CD4-positive, alpha-beta T cell treated with Interleukin-2 at 100 ng/mL for 4 hours (primary cell): ENCODE data around the gene MAEA.
A peak's percentile ranks its signal among the peaks of the same experiment; 100 is the strongest.

Experiments used
- DNase-seq: peaks from one replicate; pipeline ENCODE4 v3.0.0-alpha.2; 2020; ENCODE audit warnings: low spot score

Gene MAEA

DNA sequence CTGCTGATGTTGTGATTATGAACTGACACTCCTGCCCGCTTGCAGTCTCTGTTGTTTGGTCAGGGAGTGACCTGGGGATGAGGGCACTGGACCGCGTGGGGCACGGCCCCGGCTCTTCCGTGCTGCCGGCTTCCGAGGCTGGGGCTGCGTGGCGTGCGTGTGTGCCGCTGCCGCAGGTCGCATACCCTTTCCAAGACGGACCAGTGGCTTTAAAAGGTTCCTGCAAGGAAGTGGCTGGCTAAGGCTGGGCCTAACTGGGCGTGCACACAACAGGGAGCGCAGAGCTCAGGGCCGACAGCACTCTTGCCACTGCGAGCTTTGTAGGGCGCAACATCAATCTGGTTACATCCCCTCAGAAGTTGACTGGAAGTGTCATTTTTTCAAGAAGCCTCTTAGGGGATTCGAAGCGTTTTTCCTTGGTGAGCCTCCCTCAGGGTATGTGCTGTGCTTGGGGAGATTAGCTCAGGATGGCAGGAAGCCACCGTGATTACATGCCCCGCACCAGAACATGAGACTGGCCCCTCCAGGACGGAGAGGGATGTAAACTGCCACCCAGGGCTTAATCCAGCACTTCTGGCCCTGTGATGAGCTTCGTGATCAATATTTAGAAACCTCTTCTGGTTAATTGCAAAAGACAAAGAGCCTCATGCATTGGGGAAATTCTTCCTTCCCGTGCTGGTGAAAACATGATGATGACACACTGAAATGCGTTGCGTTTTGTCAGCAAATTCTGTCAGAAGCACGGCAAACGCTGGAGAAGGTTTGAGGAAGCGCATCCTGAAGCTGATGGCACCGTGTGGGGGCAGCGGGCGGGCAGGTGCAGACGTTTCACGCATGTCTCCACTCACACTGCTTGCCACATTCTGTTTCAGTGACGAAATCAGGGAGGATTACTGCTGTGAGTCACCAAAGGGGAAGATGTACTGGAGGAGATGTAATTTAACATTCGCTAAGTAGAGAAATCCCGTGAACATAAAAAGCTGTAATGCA is 11.1 kb downstream of the MAEA start:
- peak; percentile 17 for DNase-seq

DNA sequence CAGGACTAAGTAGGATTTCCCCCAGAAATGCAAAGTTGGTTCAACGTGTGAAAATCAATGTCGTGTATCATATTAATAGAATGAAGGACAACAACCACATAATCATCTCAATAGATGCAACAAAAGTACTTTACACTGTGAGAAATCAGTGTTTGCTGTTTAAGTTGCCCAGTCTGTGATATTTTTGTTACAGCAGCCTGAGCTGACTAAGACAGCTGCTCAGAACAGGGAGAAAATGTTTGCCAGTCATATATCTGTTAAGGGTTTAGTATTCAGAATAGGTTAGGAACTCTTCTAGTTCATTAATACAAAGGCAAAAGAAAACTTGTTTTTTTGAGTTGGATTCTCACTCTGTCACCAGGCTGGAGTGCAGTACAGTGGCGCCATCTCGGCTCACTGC is 12.5 kb downstream of the MAEA start:
- DNase-seq: no peak

DNA sequence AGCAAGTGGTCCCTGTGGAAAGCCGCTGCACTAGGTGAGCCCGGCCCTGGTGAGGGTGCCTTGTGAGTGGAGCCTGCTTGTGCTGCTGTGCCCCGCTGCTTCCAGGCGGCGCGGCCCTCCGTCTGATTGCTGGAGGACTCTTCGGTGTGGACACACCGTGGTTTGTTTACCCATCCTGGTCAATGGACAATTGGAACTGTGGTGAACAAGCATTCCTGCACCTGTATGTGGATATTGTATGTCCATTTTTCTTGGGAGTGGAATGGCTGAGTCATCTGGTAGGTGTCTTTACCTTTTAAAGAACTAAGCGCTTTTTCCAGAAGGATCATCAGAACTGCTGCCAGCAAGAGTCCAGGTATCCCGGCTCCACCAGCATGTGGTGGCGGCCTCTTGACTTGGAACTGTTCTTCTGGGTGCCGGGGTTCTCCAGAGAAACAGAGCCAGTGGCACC is 15.6 kb downstream of the MAEA start:
- no peak for DNase-seq

DNA sequence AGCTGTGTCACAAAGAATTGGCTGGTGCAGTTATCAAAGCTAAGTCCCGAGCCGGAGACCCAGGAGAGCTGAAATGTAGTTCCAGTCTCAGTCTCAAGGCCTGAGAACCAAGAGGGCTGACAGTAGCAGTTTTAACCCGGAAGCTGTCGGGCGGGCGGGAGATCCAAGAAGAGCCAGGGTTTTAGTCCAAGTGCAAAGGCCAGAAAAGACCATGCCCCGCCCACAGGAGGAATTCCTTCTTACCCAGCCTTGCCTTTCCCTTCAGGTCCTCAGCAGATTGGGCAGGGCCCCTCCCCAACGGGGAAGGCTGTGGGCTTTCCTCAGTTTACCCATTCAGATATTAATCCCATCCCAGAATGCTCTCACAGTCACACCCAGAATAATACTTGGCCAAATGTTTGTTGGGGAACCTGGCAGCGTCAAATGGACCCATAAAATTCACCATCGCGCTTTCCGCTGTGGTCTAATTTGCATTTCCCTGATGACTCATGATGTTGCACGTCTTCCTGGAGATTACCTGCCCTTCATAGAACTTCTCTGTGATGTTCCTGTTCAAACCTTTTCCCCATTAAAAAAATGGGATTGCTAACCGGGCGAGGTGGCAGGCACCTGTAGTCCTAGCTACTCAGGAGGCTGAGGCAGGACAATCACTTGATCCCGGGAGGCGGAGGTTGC is 16.2 kb downstream of the MAEA start:
- DNase-seq: peak; percentile 46

DNA sequence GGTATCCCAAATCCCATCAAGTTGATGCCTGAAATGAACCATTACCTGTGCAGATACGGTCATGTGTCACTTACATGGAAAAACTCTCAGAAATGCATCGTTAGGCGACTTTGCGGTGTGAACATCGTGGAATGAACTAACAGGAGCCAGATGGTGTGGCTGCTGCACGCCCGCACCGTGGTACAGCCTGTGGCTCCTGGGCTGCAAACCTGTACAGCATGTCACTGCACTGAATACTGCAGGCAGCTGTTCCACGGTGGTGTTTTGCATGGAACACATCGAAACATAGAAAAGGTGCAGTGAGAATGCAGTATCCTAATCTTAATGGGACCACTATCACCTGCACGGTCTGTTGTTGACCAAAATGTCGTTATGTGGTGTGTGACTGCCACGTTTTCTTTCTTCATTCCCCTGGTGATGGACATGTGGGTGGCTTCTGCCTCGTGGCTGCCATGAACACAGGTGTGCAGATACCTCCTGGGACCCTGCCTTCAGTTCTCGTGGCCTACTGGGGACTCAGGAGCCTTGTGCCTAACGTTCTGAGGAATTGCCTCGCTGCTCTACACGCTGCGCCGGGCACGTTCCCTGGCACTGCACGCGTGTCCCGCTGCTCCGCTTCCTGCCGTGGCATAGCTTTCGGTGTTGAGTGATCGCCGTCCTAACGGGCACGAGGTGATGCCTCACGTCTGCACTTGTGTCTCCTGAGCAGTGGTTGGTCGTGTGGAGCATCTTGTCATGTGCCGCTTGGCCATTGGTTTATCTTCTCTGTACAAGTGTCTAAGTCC is 18.5 kb downstream of the MAEA start:
- no peak for DNase-seq

DNA sequence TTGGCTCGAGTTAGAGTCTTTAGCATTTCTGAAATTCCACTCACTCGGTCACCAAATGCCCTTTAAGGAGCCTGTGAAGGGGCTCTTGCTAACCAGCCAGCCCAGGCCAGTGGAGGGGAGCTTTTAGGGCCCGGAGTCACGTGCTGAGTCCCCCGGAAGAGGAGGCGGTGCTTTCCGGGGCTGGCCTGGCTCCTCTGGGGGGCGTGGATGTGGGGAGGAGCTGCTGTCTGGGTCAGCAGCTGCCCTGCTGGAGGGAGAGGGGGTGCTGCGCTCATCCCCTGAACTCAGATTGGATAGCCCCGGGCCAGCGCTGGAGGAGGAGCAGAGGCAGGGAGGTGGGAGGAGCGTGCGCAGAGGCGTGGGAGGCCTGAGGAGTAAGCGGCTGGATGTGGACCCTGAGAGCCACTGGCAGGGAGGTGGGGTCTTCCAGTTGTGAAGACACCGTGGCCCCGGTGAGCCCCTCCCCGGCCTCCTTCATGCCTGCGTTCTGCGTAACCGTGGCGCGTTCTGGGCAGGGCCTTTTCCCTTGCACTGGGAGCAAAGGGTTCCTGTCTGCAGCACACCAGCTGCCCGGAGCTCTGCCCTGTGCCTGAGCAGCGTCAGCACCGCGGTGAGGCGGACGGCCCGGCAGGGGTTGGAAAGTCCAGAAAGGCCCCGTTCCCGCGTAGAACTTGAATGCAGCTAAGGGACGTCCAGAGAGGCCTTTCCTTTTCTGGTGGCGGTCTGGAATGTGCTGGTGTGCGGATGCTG is 19.7 kb downstream of the MAEA start:
- DNase-seq: peak; percentile 49

DNA sequence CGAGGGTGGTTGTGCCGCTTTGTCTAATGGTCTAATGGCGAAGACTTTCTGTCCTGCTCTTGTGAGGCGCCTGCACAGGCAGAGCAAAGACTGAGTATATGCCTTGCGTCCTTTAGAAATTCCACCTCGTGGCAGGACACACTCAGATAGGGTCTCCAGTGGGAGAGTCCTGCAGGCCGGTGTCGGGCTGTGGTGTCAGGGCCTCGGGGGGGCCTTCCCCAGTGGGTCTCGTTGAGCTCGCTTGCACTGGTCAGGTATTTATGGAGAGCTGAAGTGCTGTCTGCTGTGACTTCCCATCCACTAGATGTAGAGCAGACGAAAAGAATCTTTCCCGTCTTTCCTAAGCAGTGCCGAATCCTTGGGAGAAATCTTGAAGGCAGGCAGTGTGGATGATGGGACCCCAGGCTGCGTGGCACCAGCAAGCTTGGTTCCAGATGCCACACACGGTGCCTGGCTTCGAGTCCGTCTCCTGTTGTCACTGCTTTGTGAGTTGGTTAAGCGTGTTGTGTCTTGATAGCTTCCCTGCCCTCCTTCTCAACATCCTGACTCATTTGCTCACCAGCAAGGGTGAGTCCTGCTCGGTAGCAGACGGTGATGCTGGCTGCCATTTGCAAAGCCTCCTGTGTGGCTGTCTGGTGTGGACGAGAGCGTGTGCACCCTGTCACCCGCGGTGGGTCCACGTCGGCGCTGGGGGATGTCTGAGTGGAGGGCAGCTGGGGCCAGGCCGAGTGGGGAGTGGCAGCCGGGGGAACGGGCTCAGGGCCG is 20.5 kb downstream of the MAEA start:
- no peak for DNase-seq

DNA sequence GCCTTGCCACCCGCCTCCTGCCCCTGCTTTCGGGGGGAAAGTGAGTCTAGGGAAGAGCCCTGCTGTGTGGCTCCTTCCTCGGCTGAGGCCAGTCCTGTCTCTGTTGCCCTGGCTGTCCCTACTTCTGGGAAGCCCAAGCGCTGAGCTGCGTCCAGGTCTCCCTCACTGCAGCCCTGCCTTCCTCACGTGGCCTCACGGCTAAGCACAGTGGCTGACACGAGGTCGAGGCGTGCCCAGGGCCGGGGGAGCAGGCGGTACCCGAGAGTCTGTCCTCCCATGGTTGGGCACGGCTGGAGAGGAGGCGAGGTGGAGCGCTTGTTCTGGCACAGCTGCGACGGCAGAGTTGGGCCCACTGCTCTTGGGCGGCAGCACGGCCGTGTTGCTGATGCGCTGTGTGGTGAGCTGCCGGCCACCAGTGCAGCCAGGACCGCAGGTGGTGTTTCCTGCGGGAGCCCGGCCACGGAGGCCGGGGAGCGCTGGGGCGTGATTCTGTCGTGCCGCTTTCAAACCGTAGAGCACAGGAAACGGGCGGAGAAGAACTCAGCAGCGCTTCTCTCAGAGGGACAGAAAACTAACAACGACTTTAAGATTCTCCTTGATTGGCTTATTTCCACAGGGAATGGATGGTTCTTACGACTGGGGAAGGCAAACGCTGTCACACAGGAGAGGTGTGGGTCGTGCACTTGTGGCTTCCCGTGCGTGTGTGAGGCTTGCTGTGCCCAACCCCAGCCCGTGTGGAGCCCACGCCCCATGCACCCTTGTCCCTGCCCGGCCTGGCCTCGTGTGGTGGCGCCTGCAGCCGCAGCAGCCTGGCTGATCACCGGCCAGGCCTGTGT is 21.3 kb downstream of the MAEA start:
- no peak for DNase-seq

DNA sequence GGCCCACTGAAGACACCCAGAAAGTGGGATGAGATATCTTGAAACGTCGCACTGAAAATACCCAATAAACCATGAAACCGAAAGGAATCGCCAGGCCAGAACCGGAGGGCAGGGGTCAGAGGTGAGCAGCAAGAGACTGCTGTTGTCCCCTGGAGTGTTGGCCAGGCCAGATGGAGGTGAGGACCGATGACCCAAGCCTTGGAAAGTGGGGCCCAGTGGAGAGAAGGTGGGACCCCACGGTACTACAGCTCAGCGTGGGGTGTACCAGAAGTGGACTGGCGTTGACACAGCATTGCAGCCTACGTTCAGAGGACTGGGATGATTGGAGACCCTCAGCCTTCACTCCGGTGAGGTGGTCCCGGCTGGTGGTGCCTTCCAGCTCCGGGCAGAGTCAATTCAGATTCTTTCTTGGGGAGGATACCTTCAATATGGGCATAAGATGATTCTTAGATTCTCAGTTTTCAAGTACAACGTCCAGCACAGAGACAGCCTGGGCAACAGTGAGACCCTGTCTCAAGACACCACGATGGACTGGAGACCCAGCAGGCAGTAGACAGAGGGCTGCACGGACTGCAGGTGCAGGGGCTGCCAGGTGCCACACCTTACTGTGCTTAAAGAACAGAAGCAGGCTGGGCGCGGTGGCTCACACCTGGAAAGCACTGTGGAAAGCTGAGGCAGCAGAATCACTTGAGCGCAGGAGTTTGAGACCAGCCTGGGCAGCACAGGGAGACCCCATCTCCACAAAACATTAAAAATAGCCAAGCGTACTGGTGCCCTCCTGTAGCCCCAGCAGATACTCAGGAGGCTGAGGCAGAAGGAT is 23.3 kb downstream of the MAEA start:
- DNase-seq: no peak

DNA sequence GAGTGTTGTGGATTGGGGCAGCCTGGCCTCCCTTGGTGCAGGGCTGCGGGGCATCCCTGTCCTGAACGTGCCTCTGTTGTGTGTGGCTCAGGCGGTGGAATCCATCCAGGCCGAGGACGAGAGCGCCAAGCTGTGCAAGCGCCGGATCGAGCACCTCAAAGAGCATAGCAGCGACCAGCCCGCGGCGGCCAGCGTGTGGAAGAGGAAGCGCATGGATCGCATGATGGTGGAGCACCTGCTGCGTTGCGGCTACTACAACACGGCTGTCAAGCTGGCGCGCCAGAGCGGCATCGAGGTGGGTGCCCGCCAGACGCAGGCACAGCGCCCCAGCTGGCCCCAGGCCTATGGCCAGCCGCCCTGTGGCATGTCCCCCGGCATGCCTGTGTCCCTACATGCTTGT is 25.6 kb downstream of the MAEA start:
- no peak for DNase-seq

DNA sequence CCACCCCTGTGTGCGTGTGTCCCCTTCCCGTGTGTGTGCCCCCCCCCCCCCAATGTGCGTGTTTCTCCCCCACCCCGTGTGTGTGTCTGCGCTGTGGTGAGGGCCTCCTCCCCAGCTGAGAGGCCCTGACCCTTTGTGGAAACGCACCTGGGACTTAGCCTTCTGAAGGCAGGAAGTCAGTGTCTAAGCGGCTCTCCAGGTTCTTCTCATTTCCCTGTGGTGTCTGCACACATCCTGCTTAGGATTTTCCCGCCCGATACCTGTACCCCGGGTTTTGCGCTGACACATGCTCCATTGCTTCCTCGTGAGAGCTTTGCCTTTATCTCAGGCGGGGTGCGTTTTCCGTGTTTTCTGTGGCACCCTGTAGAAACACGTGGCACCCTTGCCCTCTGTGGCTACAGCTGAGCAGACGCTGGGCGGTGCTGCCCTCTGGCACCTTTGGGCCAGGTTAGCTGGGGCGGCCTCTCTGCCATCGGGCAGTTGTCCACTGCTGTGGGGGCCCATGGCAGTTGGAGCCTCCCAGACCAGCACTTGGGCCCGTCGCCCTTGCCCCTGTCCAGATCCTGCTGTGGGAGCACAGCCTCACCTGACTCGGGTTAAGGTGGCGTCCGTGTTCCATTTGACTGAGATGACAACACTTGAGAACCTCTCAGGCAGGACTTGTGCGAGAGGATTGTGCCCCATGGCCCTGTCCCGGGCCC is 26.3 kb downstream of the MAEA start:
- DNase-seq: no peak

DNA sequence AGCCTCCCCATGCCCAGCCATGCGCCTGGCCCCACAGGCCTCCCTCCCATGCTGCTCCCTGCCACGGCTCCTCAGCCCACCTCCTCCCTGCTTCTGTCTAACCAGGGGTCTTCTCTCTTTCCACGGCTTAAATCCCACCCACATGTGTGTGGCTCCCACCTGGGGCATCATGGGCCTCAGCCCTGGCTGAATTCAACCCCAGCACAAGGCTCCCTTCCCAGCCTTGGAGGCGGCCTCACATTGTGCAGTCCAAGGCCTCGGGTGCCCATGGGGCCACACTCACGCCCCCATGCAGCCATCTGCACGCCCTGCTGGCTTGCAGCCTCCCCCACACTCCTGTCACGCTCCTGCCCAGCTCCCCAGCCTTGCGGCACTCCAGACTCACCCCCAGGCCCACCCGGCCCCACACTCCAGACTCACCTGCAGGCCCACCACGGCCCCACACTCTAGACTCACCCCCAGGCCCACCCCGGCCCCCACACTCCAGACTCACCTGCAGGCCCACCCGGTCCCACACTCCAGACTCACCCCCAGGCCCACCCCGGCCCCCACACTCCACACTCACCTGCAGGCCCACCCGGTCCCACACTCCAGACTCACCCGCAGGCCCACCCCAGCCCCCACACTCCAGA is 27.0 kb downstream of the MAEA start:
- no peak for DNase-seq

DNA sequence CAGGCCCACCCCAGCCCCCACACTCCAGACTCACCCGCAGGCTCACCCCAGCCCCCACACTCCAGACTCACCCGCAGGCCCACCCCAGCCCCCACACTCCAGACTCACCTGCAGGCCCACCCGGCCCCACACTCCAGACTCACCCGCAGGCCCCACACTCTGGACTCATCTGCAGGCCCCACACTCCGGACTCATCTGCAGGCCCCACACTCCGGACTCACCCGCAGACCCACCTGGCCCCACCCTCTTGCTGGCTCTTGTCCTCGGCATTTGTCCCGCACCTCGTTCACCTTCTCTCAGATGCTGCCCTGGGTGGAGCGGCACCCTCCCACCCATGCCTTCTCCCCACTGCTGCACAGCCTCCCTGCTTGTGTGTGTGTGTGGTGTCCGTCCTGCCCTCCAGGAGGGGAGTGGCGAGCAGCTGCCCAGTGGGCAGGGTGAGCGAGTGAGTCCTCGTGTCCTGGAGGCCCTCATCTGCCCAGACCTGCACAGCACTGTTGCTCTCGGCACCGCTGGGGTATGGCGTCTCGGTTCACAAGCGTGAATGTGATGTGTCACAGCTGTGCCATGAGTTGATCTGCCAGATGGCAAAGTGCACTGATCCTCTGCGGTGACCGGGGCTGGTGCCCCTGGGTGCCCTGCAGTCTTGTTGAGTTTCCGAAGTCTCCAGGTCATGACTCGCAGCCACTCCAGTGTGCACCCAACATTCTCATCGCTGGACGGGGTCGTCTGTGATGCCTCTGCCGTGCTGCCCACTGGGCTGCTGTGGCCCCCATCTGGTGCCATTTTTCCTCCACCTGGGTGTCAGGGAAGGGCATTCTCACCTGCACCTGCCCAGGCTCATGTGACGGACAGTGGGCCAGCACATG is 27.7 kb downstream of the MAEA start:
- no peak for DNase-seq

DNA sequence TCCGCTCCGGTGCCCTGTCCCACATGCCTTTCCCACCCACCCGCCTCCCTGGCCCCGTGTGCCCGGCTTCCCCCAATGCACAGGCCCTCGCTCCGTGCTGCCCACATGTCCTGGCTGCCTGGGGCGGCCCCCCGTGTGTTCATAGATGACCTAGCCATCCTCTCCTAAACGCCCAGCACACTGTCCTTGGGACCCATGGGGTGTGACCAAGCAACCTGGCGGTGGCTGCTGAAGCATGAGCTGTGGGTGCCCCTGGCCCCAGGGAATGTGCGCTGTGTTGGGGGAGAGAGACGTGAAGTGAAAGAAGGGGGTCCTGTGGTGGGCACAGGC is 28.3 kb downstream of the MAEA start:
- no peak for DNase-seq

DNA sequence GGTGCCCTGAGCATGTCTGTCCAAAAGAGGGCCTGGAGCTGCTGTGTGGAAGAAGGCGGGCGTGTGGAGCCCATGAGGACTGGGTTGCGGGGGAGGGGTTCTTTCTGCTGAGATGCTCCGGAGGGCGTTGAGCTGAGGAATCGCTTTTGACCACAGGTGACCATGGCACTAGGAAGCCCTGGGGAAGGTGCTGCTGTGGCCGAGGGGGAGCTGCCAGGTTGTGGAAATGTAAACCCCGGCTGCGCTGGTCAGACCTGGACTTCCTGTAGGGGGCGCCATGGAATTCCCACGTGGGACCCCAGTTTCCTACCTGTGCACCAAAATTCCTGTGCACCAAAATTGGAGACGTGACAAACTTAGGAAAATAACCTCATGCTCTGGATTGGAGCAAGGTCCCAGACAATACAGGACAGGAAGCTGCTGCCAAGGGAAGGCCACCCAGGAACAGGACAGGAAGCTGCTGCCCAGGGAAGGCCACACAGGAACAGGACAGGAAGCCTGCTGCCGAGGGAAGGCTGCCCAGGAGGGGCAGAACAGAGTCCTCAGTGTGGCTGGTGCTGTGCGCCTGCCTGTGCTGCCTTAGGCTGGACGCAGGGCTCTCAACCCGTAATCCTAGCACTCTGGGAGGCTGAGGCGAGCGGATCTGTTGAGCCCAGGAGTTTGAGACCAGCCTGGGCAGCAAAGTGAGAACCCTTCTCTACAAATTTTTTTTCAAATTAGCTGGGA is 29.0 kb downstream of the MAEA start:
- peak; percentile 26 for DNase-seq

DNA sequence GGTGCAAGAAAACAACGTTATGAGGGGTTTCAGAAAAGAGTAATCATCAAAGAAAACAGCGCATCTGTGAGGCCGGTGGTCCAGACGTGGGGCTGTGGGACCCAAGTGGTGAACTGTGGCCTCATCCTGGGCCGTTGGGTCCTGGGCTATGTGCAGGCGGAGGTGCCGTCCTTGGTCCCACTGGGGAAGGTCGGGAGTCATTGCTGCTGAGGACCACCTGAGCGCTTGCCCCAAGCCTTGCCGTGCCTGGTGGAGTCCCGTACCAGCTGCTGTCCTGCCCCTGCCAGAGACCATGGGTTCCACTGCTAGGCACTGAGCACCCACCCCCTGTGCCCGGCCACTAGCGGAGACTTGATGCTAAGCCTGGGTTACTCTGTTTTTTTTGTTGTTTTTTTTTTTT is 31.8 kb downstream of the MAEA start:
- no peak for DNase-seq
